ENCODE results near the gene RC3H1.

DNA sequence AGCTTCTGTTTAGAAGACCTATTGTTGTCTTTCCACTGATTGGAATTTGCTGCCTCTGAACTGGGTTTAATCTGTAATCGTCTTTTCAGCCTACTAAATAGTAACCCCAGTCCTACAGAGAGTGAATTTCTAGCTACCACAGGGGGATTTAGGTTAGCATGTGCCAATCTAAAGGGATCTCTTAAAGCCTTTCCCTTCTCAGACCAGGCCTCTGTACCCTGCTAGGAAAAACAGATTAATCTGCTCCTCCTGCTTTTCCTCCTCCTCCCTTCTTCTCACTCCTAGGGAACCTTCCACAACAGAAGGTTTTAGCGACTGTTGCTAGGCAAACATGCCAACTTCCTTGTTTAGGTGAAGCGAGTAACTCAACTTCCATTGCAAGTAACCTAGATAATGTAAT lies 1.3 kb upstream of the RC3H1 start:
- TF ChIP-seq, protein P1, sequence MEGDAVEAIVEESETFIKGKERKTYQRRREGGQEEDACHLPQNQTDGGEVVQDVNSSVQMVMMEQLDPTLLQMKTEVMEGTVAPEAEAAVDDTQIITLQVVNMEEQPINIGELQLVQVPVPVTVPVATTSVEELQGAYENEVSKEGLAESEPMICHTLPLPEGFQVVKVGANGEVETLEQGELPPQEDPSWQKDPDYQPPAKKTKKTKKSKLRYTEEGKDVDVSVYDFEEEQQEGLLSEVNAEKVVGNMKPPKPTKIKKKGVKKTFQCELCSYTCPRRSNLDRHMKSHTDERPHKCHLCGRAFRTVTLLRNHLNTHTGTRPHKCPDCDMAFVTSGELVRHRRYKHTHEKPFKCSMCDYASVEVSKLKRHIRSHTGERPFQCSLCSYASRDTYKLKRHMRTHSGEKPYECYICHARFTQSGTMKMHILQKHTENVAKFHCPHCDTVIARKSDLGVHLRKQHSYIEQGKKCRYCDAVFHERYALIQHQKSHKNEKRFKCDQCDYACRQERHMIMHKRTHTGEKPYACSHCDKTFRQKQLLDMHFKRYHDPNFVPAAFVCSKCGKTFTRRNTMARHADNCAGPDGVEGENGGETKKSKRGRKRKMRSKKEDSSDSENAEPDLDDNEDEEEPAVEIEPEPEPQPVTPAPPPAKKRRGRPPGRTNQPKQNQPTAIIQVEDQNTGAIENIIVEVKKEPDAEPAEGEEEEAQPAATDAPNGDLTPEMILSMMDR (IDR thresholded peaks at IDR 0.05) = no peak
- no peak for TF ChIP-seq POLR2A (IDR thresholded peaks at IDR 0.05)

Data from Peyer's patch (tissue), 4 donors.